ENCODE measurements around the gene MRFAP1. TPM values are rescaled to one million over a fixed set of nuclear protein-coding genes. Genes with fewer than 3 reads are reported as not detected.
"Not testable (repeated sequence)": the region's sequence is repeated elsewhere in the genome, so short reads cannot be mapped to it uniquely, and the experiment has no call there.

MRFAP1 gene
- polyA plus RNA-seq, 12 donors: 207 to 331 (median 247) TPM; not detected in 1

DNA sequence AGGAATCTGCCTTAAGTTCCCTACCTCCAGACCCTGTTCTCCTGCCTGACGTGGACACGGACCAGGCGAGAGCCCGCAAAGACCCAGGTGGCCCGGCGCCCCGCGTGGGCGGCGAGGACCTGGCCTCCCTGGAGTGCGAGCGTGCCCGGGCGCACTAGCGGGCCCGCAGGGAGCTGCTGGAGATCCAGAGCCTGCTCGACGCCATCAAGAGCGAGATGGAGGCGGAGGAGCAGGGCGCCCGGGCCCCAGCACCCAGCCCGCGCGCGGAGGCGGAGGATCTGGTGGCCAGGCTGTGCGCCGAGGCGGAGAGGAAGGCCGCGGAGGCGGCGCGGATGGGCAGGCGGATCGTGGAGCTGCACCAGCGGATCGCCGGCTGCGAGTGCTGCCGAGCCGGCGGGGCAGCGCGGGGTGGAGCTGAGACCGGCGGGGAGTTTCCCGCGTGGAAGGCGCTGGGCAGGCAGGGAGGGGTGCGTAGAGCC, 18.2 kb downstream of the MRFAP1 start:
- no peak for DNase-seq

DNA sequence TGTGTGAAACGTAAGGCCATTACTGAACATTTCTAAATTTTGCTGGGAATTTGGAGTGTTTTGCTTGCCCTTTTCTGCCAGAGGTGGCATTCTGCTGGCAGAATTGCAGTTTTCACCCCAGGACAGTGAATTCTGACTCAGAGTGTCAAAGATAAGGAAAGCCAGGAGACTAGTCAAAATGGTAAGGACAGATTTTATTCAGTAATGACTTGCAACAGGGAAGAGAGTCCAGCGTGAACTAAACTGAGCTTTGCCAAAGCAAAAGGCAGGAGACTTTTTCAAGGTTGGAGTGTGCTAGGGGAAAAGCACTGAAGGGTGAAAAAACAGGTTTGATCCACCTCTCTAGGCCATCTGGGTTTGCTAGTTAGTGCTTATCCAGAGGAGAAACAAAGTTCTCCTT, 19.4 kb downstream of the MRFAP1 start:
- DNase-seq: no peak

DNA sequence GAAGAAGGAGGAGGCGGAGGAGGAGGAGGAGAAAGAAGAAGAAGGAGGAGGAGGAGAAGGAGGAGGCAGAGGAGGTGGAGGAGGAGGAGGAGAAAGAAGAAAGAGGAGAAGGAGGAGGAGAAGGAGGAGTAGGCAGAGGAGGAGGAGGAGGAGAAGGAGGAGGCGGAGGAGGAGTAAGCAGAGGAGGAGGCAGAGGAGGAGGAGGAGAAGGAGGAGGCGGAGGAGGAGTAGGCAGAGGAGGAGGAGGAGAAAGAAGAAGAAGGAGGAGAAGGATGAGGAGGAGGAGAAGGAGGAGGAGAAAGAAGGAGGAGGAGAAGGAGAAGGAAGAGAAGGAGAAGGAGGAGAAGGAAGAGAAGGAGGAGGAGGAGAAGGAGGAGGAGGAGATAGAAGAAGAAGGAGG, 19.9 kb downstream of the MRFAP1 start:
- DNase-seq: no peak

DNA sequence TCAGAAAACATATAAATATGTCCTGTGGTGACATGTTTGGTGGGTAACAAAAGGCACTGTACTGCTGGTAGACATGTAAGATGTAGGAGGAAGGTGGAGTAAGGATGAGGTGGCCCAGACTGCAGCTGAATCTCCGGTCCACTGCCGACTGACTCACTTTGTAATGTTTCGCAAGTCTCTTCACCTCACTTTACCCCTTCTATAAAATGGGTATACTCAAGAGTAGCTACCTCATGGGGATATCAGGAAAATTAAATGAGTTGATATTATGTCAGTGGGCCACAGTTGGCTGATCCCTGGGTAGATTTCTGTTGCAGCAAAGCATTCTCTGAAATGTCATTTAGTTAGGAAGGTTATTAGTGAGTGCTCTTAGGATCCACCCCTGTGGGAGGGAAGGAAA, 22.1 kb downstream of the MRFAP1 start:
- DNase-seq: no peak

DNA sequence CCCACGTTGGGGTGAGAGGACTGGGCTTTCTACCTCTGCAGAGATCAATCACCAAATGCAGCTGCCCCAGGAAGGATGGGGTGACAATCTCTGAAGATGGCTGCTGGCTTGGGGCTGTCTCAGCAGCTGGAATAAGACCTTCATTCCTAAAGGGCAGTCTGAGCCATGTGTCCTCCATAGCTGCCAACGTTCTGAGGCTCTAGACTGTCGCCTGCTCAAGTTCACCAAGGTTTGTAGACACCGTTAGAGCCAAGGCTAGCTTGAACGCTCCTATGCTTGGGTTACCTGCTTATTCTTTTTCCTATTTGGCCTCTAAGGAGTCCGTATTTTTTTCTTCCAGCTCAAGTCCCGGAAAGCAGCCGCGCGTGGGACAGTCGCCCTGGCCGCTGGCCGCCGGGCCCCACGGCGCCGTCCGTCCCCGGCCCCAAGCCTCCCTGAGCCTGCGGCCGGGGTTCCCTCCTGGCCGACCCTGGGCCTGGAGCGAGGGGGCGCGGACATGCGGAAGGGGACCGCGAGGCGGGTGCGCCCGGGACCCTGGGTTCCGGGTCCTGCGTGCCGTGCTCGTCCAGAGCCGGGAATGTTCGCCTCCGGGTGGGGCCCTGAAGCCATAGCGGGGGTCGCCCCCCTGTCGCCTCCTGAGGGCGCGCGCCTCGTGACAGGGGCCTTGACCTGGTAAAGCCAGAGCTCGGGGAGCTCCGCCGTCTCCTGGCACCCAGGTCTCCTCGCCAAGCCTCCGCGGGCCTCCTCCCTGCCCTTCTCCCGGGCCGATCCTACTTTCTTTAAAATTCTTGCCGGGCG, 23.3 kb downstream of the MRFAP1 start:
- no peak for DNase-seq

DNA sequence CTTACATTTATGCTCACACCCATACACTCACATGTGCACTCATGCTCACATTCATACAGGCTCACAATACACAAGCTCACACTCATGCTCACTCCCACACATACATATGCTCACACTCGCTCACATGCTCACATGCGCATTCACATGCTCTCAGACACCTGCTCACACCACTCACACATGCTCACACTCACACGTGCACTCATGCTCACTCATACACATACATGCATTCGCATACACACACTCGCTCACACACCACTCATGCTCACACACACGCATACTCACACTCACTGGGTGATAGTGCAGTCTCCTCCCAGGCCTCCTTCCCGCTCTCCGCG, 24.8 kb downstream of the MRFAP1 start:
- DNase-seq: no peak

DNA sequence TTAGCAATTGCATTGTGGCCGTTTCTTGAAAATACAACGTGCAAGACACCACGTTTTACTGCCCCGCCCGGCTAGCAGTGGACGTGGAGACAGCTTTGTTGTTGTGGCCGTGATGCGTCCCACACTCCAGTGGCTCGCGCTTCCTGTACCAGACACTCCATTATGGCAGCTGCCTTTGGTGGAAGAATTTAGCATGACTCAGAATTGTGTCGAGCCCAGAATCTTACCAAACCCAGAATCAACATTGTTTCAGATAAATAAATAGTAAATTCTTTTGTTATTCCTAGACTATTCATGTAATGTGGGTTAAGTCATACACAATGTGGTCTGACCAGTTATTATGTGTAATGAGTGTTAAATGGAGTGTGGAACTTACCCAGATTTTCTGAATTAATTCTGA, 27.9 kb downstream of the MRFAP1 start:
- DNase-seq: no peak

DNA sequence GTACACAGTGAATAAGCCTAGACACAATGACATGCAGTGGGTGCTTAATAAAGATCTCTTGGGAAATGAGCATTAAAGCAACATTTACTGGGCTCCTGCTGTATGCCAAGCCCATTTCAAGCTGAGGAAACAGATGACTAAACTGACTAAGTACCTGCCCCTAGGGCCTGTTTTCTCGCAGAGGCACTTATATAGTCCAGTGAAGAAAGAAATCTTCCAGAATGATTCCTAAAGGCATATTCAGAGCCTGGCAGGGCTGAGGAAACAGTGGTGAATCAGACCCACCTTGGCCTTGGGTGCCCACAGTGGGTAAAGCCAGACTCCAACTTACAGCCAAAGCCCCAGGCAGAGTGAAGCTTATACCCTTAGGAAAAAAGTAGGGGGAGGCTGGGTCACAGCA, 31.2 kb downstream of the MRFAP1 start:
- no peak for DNase-seq

DNA sequence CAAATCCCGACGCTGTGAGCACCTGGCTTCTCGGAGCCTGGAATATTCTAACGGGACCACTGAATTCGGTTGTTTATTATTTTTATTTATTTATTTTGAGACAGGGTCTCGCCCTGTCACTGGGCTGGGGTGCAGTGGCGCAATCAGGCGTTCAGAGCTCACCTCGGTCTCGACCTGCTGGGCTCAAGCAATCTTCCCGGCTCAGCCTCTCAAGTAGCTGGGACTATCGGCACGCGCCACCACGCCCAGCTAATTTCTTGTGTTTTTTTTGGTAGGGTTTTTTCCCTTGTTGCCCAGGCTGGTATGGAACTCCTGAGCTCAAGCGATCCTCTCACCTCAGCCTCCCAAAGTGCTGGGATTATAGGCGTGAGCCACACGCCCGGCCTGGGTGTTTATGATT, 31.6 kb downstream of the MRFAP1 start:
- DNase-seq: no peak

DNA sequence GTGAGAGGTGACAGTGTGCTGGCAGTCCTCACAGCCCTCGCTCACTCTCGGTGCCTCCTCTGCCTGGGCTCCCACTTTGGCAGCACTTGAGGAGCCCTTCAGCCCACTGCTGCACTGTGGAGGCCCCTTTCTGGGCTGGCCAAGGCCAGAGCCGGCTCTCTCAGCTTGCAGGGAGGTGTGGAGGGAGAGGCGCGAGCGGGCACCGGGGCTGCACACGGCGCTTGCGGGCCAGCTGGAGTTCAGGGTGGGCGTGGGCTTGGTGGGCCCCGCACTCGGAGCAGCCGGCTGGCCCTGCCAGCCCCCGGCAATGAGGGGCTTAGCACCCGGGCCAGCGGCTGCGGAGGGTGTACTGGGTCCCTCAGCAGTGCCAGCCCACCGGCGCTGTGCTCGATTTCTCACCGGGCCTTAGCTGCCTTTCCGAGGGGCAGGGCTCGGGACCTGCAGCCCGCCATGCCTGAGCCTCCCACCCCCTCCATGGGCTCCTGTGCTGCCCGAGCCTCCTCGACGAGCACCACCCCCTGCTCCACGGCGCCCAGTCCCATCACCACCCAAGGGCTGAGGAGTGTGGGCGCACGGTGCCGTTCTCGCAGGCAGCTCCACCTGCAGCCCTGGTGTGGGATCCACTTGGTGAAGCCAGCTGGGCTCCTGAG, 32.2 kb downstream of the MRFAP1 start:
- DNase-seq: not testable (repeated sequence)

DNA sequence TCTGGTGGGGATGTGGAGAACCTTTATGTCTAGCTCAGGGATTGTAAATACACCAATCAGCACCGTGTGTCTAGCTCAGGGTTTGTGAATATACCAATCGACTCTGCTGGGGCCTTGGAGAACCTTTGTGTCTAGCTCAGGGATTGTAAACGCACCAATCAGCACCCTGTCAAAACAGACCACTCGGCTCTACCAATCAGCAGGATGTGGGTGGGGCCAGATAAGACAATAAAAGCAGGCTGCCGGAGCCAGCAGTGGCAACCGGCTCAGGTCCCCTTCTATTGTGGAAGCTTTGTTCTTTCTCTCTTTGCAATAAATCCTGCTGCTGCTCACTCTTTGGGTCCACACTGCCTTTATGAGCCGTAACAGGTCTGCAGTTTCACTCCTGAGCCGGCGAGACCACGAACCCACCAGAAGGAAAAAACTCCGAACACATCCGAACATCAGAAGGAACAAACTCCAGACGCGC, 32.7 kb downstream of the MRFAP1 start:
- not testable (repeated sequence) for DNase-seq

DNA sequence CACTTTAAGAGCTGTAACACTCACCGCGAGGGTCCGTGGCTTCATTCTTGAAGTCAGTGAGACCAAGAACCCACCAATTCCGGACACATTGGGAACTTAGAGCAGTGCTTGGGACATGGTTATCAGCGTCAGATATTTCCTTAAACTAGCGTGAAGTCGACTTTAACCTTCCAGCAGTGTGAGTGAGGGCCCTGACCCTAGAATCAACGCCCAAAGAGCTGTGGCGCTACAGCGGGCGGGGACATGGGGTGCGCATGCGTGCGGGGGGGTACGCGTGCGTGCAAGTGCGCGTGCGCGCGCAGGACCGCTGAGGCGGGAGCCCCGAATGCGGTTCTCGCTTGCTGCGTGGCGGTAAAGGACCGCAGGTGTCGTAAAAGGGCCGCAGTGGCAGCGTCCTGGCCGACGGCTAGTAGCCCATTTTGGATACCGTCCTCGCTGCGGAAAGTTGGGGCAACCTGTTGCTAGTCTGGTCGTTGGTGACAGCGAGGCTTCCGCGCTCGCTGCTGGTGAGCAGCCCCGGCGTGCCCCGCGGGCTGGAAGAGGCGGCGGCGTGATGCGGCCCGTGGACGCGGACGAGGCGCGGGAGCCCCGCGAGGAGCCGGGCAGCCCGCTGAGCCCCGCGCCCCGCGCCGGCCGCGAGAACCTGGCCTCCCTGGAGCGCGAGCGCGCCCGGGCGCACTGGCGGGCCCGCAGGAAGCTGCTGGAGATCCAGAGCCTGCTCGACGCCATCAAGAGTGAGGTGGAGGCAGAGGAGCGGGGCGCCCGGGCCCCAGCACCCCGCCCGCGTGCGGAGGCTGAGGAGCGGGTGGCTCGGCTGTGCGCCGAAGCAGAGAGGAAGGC, 33.4 kb downstream of the MRFAP1 start:
- peak; percentile 96 for DNase-seq

DNA sequence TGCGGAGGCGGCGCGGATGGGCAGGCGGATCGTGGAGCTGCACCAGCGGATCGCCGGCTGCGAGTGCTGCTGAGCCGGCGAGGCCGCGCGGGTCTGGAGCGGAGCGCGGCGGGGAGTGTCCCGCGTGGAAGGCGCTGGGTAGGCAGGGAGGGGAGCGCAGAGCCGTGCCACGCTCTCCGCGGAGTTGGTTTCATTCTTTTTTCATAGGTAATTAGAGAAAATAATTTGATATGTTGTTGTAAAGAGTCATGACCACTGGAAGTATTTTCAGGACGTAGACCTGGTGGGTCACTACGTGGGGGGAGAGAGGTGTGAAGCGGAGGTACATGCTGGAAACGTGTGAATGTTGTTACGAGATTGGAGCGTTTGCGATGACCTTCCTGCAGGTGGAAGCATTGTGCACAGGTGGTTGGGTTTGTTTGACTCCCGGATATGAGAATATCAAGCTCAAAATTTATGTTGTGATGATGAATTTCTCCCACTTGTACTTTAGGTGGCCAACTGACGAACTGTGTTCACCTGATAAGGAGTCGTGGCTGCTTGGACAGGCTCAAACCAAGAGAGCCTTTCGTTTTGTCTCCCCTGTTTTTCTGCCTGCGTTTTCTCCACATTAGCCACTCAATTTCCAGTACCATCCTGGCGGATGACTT, 34.1 kb downstream of the MRFAP1 start:
- DNase-seq: no peak

DNA sequence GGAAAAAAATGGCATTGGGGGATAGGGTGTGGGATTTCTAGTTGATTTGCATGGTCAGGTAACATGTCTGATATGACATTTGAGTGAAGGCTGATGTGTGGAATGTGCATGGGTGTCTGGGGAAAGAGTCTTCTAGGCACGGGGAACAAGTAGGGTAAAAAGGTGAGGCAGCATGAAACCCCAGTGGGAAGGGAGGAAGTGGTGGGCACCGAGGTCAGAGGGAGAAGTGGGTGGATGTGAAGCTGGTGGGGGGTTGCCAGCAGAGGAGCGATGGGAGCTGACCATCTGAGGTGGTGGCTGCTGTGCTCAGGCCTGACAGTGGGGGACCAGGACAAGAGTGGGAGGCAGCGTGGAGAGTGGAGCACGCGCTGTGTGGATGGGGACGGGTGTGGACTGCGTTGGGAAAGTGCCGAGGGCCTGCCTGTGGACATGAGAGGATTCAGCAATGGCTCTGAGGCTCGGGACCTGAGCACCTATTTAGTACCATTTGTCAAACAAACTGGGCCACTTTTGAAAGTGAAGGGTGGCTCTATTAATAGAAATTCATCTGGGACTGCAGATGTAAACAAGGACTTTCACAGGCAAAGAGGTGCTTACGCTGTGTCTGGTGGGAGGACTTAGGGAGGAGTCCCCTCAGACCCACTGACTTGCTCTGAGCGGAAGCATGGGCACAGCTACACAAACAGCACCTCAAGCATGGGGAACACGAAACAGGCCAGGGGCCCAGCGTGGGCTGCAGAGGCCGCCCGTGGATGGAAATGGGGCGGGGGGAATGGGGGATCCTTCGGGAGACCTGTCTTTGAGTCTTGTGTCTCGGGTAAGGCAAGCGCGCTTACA, 36.5 kb downstream of the MRFAP1 start:
- DNase-seq: no peak

DNA sequence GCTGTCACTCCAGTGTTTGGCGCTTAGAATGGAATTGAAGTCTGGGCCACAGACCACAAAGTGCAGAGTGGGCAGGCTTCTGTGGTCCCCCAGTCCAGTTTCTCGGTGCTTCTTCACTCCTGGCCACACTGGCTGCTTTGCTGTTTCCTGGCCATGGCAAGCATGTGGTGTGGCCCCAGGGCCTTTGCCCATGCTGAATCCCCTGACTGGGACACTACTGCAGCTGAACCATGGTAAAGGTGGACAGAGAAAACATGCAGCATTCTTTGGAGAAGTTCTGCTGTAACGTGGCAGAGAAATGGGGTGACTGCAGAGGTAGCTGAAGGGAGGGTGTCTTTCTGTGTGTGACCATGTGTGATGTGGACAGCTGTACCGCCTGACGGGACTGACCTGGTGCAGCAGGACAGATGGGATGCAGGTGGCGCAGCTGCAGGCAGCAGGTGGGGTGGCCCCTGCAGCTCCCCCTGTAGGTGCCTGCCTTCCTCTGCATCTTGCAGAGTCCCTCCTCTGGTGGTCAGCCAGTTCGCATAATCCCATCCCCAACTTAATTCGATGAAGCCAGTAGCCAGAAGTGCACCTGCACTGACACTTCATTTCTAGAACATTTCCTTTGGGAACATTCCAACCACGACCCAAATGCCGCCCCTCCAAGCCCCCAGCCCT, 40.0 kb downstream of the MRFAP1 start:
- no peak for DNase-seq

DNA sequence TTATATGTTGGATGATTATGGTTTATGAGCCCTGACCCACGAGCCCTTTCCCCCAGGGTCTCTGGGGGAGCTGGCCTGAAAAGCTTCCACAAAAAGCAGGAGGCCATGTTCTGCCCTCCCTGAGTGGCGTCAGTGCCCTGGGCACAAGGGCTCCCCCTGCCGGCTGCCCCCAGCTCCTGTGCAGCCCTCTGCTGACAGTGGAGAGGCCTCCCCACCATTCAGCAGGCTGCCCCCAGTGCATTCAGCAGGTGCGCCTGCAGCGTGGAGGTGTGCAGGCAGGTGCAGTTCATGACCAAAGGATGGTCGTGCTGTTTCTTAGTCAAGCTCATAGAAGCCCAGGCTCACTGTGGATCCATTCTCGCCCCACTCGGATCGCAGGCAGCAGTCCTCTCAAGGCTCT, 40.7 kb downstream of the MRFAP1 start:
- DNase-seq: no peak

DNA sequence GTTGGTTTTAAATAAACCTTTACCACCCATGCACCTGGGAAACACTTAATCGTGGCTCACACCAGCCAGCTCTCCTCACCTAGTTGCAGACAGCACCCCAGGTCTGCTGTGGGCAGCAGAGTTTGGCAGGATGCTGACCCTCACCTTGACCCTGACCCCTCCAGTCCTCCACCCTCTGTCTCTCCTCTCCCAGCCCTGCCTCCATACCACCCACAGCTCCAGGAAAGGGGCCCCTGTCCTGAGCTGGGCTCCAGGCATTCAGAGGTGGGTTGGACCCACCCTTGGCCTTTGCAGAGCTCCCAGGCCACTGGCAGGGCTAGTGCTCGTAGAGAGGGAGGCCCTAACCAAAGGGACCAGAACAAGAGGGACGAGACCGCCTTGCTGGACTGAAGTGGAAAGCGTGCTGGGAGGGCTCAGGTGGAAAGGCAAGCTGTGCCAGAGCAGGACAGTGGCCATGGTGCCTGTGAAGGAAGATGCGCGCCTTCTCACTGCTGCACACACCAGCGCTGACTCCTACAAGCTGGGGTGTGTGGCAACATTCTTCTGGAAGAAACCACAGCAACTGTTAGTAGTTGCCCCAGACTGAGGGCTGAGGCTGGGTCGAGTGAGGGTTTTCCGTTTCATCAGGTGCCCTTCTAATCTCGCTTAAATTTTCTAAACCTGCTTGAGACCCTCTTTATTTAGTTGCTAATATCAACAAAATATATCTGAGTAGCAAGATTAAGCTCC, 42.5 kb downstream of the MRFAP1 start:
- DNase-seq: no peak

DNA sequence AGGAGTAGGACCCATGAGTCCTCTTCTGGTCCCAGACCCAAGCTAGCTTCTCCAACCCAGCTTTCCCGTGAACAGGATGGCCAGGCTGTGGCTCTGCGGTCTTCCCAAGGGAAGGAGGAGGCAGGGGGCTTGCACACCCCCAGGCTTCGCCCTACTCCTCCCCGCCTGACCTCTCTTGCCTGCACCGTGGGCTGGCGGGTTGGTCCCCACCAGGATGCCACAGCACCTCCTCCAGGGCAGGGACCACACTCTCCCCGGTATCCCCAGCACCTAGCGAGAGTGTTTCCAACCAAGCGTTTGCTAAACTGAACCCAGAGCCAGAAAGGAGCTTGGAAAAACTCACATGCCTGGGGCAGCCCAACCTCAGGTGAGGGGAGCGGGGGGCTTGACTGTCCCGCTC, 44.2 kb downstream of the MRFAP1 start:
- DNase-seq: no peak

DNA sequence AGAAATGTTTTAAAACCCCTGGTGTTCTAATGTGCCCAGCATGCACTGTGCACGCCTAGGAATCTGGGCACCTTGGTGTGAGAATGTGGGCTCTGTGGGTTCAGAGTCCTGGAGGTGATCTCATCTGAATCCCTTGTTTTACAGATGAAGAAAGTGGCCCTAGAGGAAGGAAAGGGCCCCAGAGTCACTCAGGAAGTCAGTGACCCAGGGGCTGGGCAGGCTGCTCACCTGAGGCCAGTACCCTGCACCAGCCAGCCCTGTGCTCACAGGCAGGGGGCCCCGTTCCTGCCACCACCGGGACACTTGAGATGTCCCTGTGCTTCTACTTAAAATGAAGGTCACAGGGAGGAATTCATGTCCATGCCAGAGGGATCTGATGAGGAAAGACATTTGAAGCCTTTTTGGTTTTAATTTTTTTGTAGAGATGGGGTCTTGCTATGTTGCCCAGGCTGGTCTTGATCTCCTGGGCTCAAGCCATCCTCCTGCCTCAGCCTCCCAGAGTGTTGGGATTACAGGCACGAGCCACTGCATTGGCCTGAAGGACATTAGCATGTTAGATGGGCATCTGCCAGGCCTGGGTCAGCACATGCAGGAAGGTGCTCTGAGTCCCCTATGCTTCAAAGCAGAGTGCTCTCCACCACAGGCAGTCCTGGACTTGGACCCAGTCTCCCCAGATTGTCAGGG, 45.8 kb downstream of the MRFAP1 start:
- no peak for DNase-seq
